Right lobe of liver (tissue), 4 donors: ENCODE measurements around the gene SRP14.

ENCODE experiments used
- POLR2A ChIP-seq: fragments of 450-650 bp; IDR thresholded peaks from one replicate; pipeline ENCODE4 v1.6.1; 2017; ENCODE audit warnings: antibody characterized with exemption, mild to moderate bottlenecking
- TF ChIP-seq, protein P1 (sequence below), 4 donors: fragments of 200-600 bp in 3 of 4; fragments of 450-650 bp in 1 of 4; IDR thresholded peaks; one replicate each; pipeline versions ENCODE4 v1.5.1 to v1.8.0; 2016 to 2022; ENCODE audit warnings: antibody characterized with exemption in 4 of 4, mild to moderate bottlenecking in 2 of 4
- donor health status: DM: no; HTN: no; CAD: no.
- donor health status: DM: no; HTN: no; CAD: no.
- donor health status: DM: no; HTN: yes; CAD: no.

DNA sequence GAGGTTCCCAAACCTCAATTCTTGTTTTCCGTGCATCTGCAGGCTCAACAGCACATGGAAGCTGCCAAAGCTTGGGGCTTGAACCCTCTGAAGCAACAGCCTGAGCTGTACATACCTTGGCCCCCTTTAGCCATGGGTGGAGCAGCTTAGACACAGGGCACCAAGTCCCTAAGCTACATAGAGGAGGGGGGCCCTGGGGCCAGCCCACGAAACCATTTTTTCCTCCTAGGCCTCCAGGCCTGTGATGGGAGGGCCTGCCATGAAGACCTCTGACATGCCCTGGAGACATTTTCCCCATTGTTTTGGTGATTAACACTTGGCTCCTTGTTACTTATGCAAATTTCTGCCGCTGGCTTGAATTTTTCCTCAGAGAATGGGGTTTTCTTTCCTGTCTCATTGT, 24.6 kb downstream of the SRP14 start:
- no peak for TF ChIP-seq POLR2A
- TF ChIP-seq, protein P1, sequence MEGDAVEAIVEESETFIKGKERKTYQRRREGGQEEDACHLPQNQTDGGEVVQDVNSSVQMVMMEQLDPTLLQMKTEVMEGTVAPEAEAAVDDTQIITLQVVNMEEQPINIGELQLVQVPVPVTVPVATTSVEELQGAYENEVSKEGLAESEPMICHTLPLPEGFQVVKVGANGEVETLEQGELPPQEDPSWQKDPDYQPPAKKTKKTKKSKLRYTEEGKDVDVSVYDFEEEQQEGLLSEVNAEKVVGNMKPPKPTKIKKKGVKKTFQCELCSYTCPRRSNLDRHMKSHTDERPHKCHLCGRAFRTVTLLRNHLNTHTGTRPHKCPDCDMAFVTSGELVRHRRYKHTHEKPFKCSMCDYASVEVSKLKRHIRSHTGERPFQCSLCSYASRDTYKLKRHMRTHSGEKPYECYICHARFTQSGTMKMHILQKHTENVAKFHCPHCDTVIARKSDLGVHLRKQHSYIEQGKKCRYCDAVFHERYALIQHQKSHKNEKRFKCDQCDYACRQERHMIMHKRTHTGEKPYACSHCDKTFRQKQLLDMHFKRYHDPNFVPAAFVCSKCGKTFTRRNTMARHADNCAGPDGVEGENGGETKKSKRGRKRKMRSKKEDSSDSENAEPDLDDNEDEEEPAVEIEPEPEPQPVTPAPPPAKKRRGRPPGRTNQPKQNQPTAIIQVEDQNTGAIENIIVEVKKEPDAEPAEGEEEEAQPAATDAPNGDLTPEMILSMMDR (IDR thresholded peaks at IDR 0.05), result no peak
